Spleen (tissue), 7 donors: ENCODE data around the gene PPP1R17.

Source experiments
- POLR2A ChIP-seq, 3 donors: fragments of 450-650 bp; IDR thresholded peaks; one replicate each; pipeline ENCODE4 v1.5.1; 2017; ENCODE audit warnings: antibody characterized with exemption in 3 of 3, mild to moderate bottlenecking in 1 of 3
- TF ChIP-seq, protein P1 (sequence below), 11 experiments: fragments of 200-600 bp in 7 of 11; fragments of 450-650 bp in 4 of 11; sonication (generic) in 4 of 11; IDR thresholded peaks in 8 of 11; conservative IDR thresholded peaks in 3 of 11; 1 replicate in 7 of 11; 2 replicates in 4 of 11; pipeline versions ENCODE4 v1.4.0 to v1.8.0; 2016 to 2021; ENCODE audit warnings: antibody characterized with exemption in 11 of 11, inconsistent platforms in 4 of 11, mild to moderate bottlenecking in 1 of 11
- donor health status: DM: no; HTN: no; CAD: no; lungs with moderate emphysema.
- donor health status: DM: no; HTN: no; CAD: no.
- donor health status: DM: no; HTN: no; CAD: no.

GRCh38 chr7:31669461-31669860 is 17.6 kb upstream of the PPP1R17 start:
- TF ChIP-seq, protein P1, sequence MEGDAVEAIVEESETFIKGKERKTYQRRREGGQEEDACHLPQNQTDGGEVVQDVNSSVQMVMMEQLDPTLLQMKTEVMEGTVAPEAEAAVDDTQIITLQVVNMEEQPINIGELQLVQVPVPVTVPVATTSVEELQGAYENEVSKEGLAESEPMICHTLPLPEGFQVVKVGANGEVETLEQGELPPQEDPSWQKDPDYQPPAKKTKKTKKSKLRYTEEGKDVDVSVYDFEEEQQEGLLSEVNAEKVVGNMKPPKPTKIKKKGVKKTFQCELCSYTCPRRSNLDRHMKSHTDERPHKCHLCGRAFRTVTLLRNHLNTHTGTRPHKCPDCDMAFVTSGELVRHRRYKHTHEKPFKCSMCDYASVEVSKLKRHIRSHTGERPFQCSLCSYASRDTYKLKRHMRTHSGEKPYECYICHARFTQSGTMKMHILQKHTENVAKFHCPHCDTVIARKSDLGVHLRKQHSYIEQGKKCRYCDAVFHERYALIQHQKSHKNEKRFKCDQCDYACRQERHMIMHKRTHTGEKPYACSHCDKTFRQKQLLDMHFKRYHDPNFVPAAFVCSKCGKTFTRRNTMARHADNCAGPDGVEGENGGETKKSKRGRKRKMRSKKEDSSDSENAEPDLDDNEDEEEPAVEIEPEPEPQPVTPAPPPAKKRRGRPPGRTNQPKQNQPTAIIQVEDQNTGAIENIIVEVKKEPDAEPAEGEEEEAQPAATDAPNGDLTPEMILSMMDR (IDR thresholded peaks at IDR 0.05 in 8 of 11, conservative IDR thresholded peaks at IDR 0.05 in 3 of 11): no peak
- TF ChIP-seq POLR2A (IDR thresholded peaks at IDR 0.05): no peak
